A673 (cell line): ENCODE data around the gene PPARG. TPM values are rescaled to one million over a fixed set of nuclear protein-coding genes. Genes with fewer than 3 reads are reported as not detected.

Source experiments
- BruUV-seq: library from RNA; stranded (reverse); fragments of 400-500 nt; replicated peaks from 2 replicates; lab custom pipeline; 2021; lab: Mats Ljungman, UMichigan
- CTCF ChIA-PET: fragments of 300-600 bp; sonication (Branson Sonifier 250); formaldehyde crosslinking; loops from one replicate; lab custom pipeline; 2022; ENCODE audit warnings: antibody characterized with exemption; lab: Charles Lee
- POLR2A ChIA-PET: fragments of 300-600 bp; sonication (Branson Sonifier 250); formaldehyde crosslinking; loops from one replicate; lab custom pipeline; 2022; ENCODE audit warnings: antibody characterized with exemption; ENCODE audit not compliant: low non-redundant PET; lab: Charles Lee
- DNase-seq: peaks from one replicate; pipeline ENCODE4 v3.0.0-alpha.2; 2015; ENCODE audit warnings: low spot score
- H3K27ac ChIP-seq: fragments of 200-600 bp; sonication (generic); 2 replicates; pipeline ENCODE4 v1.5.1; 2016; ENCODE audit warnings: mixed run types, low read depth, mild to moderate bottlenecking, mixed read lengths, antibody characterized with exemption, low read length; ENCODE audit not compliant: poor library complexity, severe bottlenecking
- H3K27me3 ChIP-seq: fragments of 200-600 bp; sonication (generic); replicated peaks from 2 replicates; pipeline ENCODE4 v1.6.1; 2017; ENCODE audit warnings: mixed run types, low read depth, mild to moderate bottlenecking, mixed read lengths, antibody characterized with exemption, low read length; ENCODE audit not compliant: insufficient read depth, poor library complexity
- H3K36me3 ChIP-seq: fragments of 200-600 bp; sonication (generic); 2 replicates; pipeline ENCODE4 v1.6.1; 2016; ENCODE audit warnings: mixed run types, mild to moderate bottlenecking, mixed read lengths, antibody characterized with exemption, low read length; ENCODE audit not compliant: insufficient read depth, poor library complexity, severe bottlenecking
- H3K4me1 ChIP-seq: fragments of 200-600 bp; sonication (generic); 2 replicates; pipeline ENCODE4 v1.6.1; 2017; ENCODE audit warnings: mixed run types, mild to moderate bottlenecking, mixed read lengths, antibody characterized with exemption, low read length; ENCODE audit not compliant: insufficient read depth, poor library complexity, severe bottlenecking
- H3K4me3 ChIP-seq: fragments of 200-600 bp; sonication (generic); 2 replicates; pipeline ENCODE4 v1.5.1; 2016; ENCODE audit warnings: low read depth, mixed run types, mild to moderate bottlenecking, mixed read lengths, low read length; ENCODE audit not compliant: poor library complexity, severe bottlenecking
- H3K9me3 ChIP-seq: fragments of 200-600 bp; sonication (generic); 2 replicates; pipeline ENCODE4 v1.6.1; 2016; ENCODE audit warnings: mixed run types, low read depth, mild to moderate bottlenecking, mixed read lengths, antibody characterized with exemption, low read length; ENCODE audit not compliant: poor library complexity, severe bottlenecking
- CTCF ChIP-seq: fragments of 300-800, 200-600 bp; sonication (generic); conservative IDR thresholded peaks from 2 replicates; pipeline ENCODE4 v1.5.1; 2017; ENCODE audit warnings: low read depth, mild to moderate bottlenecking, antibody characterized with exemption, low read length, moderate library complexity, mixed read lengths
- EZH2 ChIP-seq: fragments of 200-600 bp; sonication (generic); IDR thresholded peaks from 2 replicates; pipeline ENCODE4 v1.6.1; 2017; ENCODE audit warnings: borderline replicate concordance, low read depth, mild to moderate bottlenecking, mixed read lengths, antibody characterized with exemption, low read length; ENCODE audit not compliant: poor library complexity, severe bottlenecking
- intact Hi-C: fragments of 100-400 bp; cut with micrococcal nuclease; formaldehyde crosslinking; loops from one replicate; pipeline ENCODE4 v1.10.0; 2022; ENCODE audit not compliant: unreplicated experiment
- total RNA-seq: library from RNA; stranded (reverse); gene quantifications from 2 replicates; pipeline ENCODE4 v1.2.3, GENCODE V29; 2021

The PPARG gene
- total RNA-seq, 1 experiment from 2014 or later = 0.62 TPM

GRCh38 chr3:12452361-12453330 is 163.8 kb downstream of the PPARG start:
- H3K9me3 ChIP-seq = no peaks in the 10 kb centered on the region
- H3K4me1 ChIP-seq = no peaks in the 10 kb centered on the region
- TF ChIP-seq EZH2 (no peak), CTCF (no peak)
- no peaks in the 10 kb centered on the region for H3K36me3 ChIP-seq
- no peak overlapping the region for H3K4me3 ChIP-seq
- H3K27ac ChIP-seq = no peak overlapping the region
- no peak for DNase-seq
- CTCF ChIA-PET = interaction anchor here (0.5 kb wide), 1 partner anchor 13 kb away, joined by 5 read pairs; no protein-coding TSS in a partner anchor
- no peaks in the 10 kb centered on the region for H3K27me3 ChIP-seq
- intact Hi-C loops = no loop called here
- POLR2A ChIA-PET = no interaction called here
- BruUV-seq = no TSS peak

GRCh38 chr3:12454076-12454815 is 165.4 kb downstream of the PPARG start:
- no peak for DNase-seq
- ChIA-PET POLR2A (no interaction called here), CTCF (no interaction called here)

GRCh38 chr3:12454816-12455121 is 165.9 kb downstream of the PPARG start:
- H3K27me3 ChIP-seq = no peaks in the 10 kb centered on the region
- intact Hi-C loops = no loop called here
- TF ChIP-seq CTCF = no peak
- no peak for TF ChIP-seq EZH2
- no peaks in the 10 kb centered on the region for H3K36me3 ChIP-seq
- ChIA-PET CTCF (no interaction called here), POLR2A (no interaction called here)
- no peak overlapping the region for H3K4me3 ChIP-seq
- H3K27ac ChIP-seq = no peak overlapping the region
- H3K9me3 ChIP-seq = no peaks in the 10 kb centered on the region
- DNase-seq = no peak
- no TSS peak for BruUV-seq
- no peaks in the 10 kb centered on the region for H3K4me1 ChIP-seq

More at GRCh38 chr3:12454076-12454815, 165.4 kb downstream of the PPARG start:
- H3K4me1 ChIP-seq = no peaks in the 10 kb centered on the region
- H3K27ac ChIP-seq = no peak overlapping the region
- TF ChIP-seq EZH2 = no peak
- no peak for TF ChIP-seq CTCF
- intact Hi-C loops = no loop called here
- no peaks in the 10 kb centered on the region for H3K36me3 ChIP-seq
- no TSS peak for BruUV-seq
- no peaks in the 10 kb centered on the region for H3K27me3 ChIP-seq
- no peaks in the 10 kb centered on the region for H3K9me3 ChIP-seq
- H3K4me3 ChIP-seq = no peak overlapping the region
